HEK293 (cell line): ENCODE measurements around the gene PAQR6.

Source experiments
- CTCF ChIA-PET: fragments of 350-600 bp; formaldehyde crosslinking; extraction: SDS; loops from one replicate; lab custom pipeline; 2021; ENCODE audit warnings: antibody characterized with exemption; lab: Yijun Ruan, JAX
- POLR2A ChIA-PET: fragments of 300-600 bp; formaldehyde crosslinking; extraction: SDS; loops from one replicate; lab custom pipeline; 2020; ENCODE audit warnings: antibody characterized with exemption, inconsistent platforms; lab: Yijun Ruan, JAX
- H3K27ac ChIP-seq: fragments of 200-500 bp; sonication (Bioruptor generic); 2 replicates; pipeline ENCODE4 v1.5.1; 2014; ENCODE audit warnings: low read depth, low read length, control low read depth, inconsistent platforms; ENCODE audit errors: extremely low read depth
- H3K36me3 ChIP-seq, 2 experiments: fragments of 200-500 bp in 1 of 2; sonication (Bioruptor generic) in 1 of 2; 1 replicate in 1 of 2; 2 replicates in 1 of 2; pipeline ENCODE4 v1.5.1; 2014 to 2017; ENCODE audit warnings: inconsistent platforms in 2 of 2, low read length in 2 of 2; ENCODE audit not compliant: control insufficient read depth in 2 of 2, insufficient read depth in 1 of 2
- H3K4me1 ChIP-seq: fragments of 200-500 bp; sonication (Bioruptor generic); 2 replicates; pipeline ENCODE4 v1.5.1; 2014; ENCODE audit warnings: mild to moderate bottlenecking, low read length, inconsistent platforms; ENCODE audit not compliant: control insufficient read depth, insufficient read depth
- H3K4me3 ChIP-seq: 2 replicates; pipeline ENCODE4 v1.5.1; 2011; ENCODE audit warnings: low read depth, mild to moderate bottlenecking, control low read depth, low read length, moderate library complexity
- H3K9me3 ChIP-seq: fragments of 200-500 bp; sonication (Bioruptor generic); 2 replicates; pipeline ENCODE4 v1.5.1; 2014; ENCODE audit warnings: low read depth, low read length, inconsistent platforms; ENCODE audit not compliant: control insufficient read depth, insufficient read depth
- HOXA7 ChIP-seq: sonication (generic); formaldehyde crosslinking; IDR thresholded peaks from 2 replicates; pipeline ENCODE4 v1.8.1; 2022; ENCODE audit warnings: missing genetic modification reagents, borderline replicate concordance
- HOXC10 ChIP-seq: sonication (generic); formaldehyde crosslinking; IDR thresholded peaks from 2 replicates; pipeline ENCODE4 v1.8.1; 2023; ENCODE audit warnings: mild to moderate bottlenecking, missing genetic modification reagents
- IKZF3 ChIP-seq: fragments of 450-650 bp; IDR thresholded peaks from 2 replicates; pipeline ENCODE4 v1.5.0; 2018; ENCODE audit warnings: missing biosample characterization, mild to moderate bottlenecking, missing genetic modification characterization, moderate library complexity
- KLF9 ChIP-seq: fragments of 450-650 bp; formaldehyde crosslinking; IDR thresholded peaks from 2 replicates; pipeline ENCODE4 v1.5.1; 2016; ENCODE audit warnings: missing biosample characterization, missing genetic modification characterization, low read depth
- MYNN ChIP-seq: fragments of 450-650 bp; formaldehyde crosslinking; IDR thresholded peaks from 2 replicates; pipeline ENCODE4 v1.5.1; 2016; ENCODE audit warnings: missing biosample characterization, missing genetic modification characterization, borderline replicate concordance
- SCRT2 ChIP-seq: fragments of 450-650 bp; formaldehyde crosslinking; IDR thresholded peaks from 2 replicates; pipeline ENCODE4 v1.5.1; 2016; ENCODE audit warnings: missing biosample characterization, missing genetic modification characterization
- SP7 ChIP-seq: fragments of 450-650 bp; formaldehyde crosslinking; IDR thresholded peaks from 2 replicates; pipeline ENCODE4 v1.5.1; 2016; ENCODE audit warnings: missing biosample characterization, missing genetic modification characterization
- ZEB2 ChIP-seq: fragments of 450-650 bp; formaldehyde crosslinking; IDR thresholded peaks from 2 replicates; pipeline ENCODE4 v1.5.1; 2016; ENCODE audit warnings: missing biosample characterization, missing genetic modification characterization
- ZFP3 ChIP-seq: fragments of 450-650 bp; formaldehyde crosslinking; IDR thresholded peaks from 2 replicates; pipeline ENCODE4 v1.5.1; 2016; ENCODE audit warnings: low read depth, missing biosample characterization, missing genetic modification characterization
- ZNF16 ChIP-seq: fragments of 450-650 bp; formaldehyde crosslinking; IDR thresholded peaks from 2 replicates; pipeline ENCODE4 v1.5.1; 2016; ENCODE audit warnings: low read depth, missing biosample characterization, missing genetic modification characterization
- ZNF169 ChIP-seq: fragments of 450-650 bp; formaldehyde crosslinking; IDR thresholded peaks from 2 replicates; pipeline ENCODE4 v1.5.1; 2016; ENCODE audit warnings: missing biosample characterization, missing genetic modification characterization
- ZNF184 ChIP-seq: fragments of 450-650 bp; IDR thresholded peaks from 2 replicates; pipeline ENCODE4 v1.5.1; 2018; ENCODE audit warnings: missing biosample characterization, mild to moderate bottlenecking, missing genetic modification characterization
- ZNF223 ChIP-seq: fragments of 450-650 bp; formaldehyde crosslinking; IDR thresholded peaks from 2 replicates; pipeline ENCODE4 v1.5.1; 2016; ENCODE audit warnings: missing biosample characterization, missing genetic modification characterization
- ZNF302 ChIP-seq: fragments of 450-650 bp; formaldehyde crosslinking; IDR thresholded peaks from 2 replicates; pipeline ENCODE4 v1.5.1; 2016; ENCODE audit warnings: missing biosample characterization, missing genetic modification characterization, low read depth
- ZNF560 ChIP-seq: fragments of 450-650 bp; formaldehyde crosslinking; IDR thresholded peaks from 2 replicates; pipeline ENCODE4 v1.5.1; 2017; ENCODE audit warnings: missing biosample characterization, missing genetic modification characterization, borderline replicate concordance
- ZNF561 ChIP-seq: fragments of 450-650 bp; IDR thresholded peaks from 2 replicates; pipeline ENCODE4 v1.5.1; 2018; ENCODE audit warnings: missing biosample characterization, missing genetic modification characterization, borderline replicate concordance
- ZNF776 ChIP-seq: fragments of 450-650 bp; formaldehyde crosslinking; IDR thresholded peaks from 2 replicates; pipeline ENCODE4 v1.5.0; 2017; ENCODE audit warnings: missing biosample characterization, missing genetic modification characterization, borderline replicate concordance
- ZNF792 ChIP-seq: fragments of 450-650 bp; formaldehyde crosslinking; IDR thresholded peaks from 2 replicates; pipeline ENCODE4 v1.5.1; 2016; ENCODE audit warnings: missing biosample characterization, missing genetic modification characterization
- ZSCAN16 ChIP-seq: fragments of 450-650 bp; formaldehyde crosslinking; IDR thresholded peaks from 2 replicates; pipeline ENCODE4 v1.5.1; 2016; ENCODE audit warnings: missing biosample characterization, missing genetic modification characterization
- ZSCAN23 ChIP-seq: fragments of 450-650 bp; formaldehyde crosslinking; IDR thresholded peaks from 2 replicates; pipeline ENCODE4 v1.5.1; 2016; ENCODE audit warnings: missing biosample characterization, missing genetic modification characterization
- TF ChIP-seq, protein P1 (sequence below): fragments of 450-650 bp; formaldehyde crosslinking; IDR thresholded peaks from 2 replicates; pipeline ENCODE4 v1.5.1; 2016; ENCODE audit warnings: missing biosample characterization, missing genetic modification characterization
- TF ChIP-seq, protein P2 (sequence below): fragments of 450-650 bp; formaldehyde crosslinking; IDR thresholded peaks from 2 replicates; pipeline ENCODE4 v1.5.0; 2017; ENCODE audit warnings: missing biosample characterization, missing genetic modification characterization, borderline replicate concordance
- TF ChIP-seq, protein P3 (sequence below): IDR thresholded peaks from 2 replicates; pipeline ENCODE4 v1.6.1; 2011; ENCODE audit warnings: mild to moderate bottlenecking, low read depth, low read length, borderline replicate concordance
- TF ChIP-seq, protein P4 (sequence below): fragments of 450-650 bp; formaldehyde crosslinking; IDR thresholded peaks from 2 replicates; pipeline ENCODE4 v1.5.1; 2016; ENCODE audit warnings: missing biosample characterization, missing genetic modification characterization
- TF ChIP-seq, protein P5 (sequence below): fragments of 450-650 bp; formaldehyde crosslinking; IDR thresholded peaks from 2 replicates; pipeline ENCODE4 v1.5.1; 2016; ENCODE audit warnings: missing biosample characterization, missing genetic modification characterization

The PAQR6 gene

DNA sequence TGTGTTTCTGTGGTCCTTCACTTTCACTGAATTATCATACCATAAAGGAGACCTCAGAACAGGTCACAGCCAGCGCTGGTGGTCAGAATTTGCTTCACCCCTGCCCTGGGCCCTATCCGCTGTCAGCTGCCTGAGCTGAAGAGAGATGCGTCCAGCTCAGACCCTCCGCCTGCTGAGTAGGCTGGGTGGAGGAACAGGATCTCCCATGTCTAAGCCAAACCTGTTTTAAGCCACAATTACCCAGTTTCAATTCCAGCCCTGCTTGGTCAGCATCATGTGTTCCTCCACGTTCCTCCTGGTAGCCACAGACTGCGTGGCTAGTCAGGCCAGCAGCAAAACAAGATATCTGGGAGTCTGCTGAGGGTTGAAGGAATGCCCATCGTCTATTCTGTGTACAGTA is 19.4 kb downstream of the PAQR6 start (continued):
- TF ChIP-seq ZSCAN16 (tag by site-specific recombination) = no peak
- TF ChIP-seq SP7 (tag by site-specific recombination) = no peak
- TF ChIP-seq, all 188 proteins: peak for 0

DNA sequence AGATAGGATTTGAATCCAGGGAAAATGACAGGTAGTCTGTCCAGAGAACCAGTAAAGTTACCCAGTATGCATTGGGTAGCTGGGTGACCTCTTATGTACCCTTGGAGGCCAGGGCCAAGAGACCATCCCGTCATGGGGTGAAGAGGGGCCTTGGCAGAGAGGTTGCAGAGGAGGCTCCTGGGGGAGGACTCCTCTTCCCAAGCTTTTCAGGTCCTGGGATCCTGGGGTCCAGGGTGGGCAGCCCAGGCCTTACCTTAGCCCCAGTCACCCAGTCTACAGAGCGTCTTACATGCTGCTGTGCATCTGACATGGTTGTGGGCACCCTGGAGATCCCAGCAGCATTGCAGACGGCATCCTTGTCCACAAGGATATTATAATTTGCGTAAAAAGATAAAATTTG is 21.1 kb downstream of the PAQR6 start:
- Histone ChIP-seq H3K27ac (no peak overlapping the region), H3K9me3 (no peaks in the 10 kb centered on the region), H3K36me3 (peaks cover 4 to 30% of the 10 kb centered on the region in 2 experiments), H3K4me1 (no peaks in the 10 kb centered on the region), H3K4me3 (no peak overlapping the region)
- CTCF ChIA-PET = interaction anchor here (1.2 to 8.7 kb wide), 8 partner anchors 11 to 135 kb away, joined by 4 to 210 read pairs (median 24); partner anchors contain the start of gene PMF1
- POLR2A ChIA-PET = no interaction called here
- no peak for TF ChIP-seq ZNF184 (tag by site-specific recombination)
- TF ChIP-seq ZNF16 (tag by site-specific recombination) = no peak
- TF ChIP-seq KLF9 = no peak
- TF ChIP-seq ZNF561 (tag by site-specific recombination) = no peak
- no peak for TF ChIP-seq HOXC10
- TF ChIP-seq, protein P1, sequence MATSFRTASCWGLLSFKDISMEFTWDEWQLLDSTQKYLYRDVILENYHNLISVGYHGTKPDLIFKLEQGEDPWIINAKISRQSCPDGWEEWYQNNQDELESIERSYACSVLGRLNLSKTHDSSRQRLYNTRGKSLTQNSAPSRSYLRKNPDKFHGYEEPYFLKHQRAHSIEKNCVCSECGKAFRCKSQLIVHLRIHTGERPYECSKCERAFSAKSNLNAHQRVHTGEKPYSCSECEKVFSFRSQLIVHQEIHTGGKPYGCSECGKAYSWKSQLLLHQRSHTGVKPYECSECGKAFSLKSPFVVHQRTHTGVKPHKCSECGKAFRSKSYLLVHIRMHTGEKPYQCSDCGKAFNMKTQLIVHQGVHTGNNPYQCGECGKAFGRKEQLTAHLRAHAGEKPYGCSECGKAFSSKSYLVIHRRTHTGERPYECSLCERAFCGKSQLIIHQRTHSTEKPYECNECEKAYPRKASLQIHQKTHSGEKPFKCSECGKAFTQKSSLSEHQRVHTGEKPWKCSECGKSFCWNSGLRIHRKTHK = no peak
- TF ChIP-seq HOXA7 = no peak
- TF ChIP-seq ZNF169 (tag by site-specific recombination) = no peak
- no peak for TF ChIP-seq ZNF776 (tag by site-specific recombination)
- TF ChIP-seq MYNN = no peak
- no peak for TF ChIP-seq IKZF3 (tag by site-specific recombination)
- TF ChIP-seq ZSCAN23 (tag by site-specific recombination) = no peak
- TF ChIP-seq, protein P2, sequence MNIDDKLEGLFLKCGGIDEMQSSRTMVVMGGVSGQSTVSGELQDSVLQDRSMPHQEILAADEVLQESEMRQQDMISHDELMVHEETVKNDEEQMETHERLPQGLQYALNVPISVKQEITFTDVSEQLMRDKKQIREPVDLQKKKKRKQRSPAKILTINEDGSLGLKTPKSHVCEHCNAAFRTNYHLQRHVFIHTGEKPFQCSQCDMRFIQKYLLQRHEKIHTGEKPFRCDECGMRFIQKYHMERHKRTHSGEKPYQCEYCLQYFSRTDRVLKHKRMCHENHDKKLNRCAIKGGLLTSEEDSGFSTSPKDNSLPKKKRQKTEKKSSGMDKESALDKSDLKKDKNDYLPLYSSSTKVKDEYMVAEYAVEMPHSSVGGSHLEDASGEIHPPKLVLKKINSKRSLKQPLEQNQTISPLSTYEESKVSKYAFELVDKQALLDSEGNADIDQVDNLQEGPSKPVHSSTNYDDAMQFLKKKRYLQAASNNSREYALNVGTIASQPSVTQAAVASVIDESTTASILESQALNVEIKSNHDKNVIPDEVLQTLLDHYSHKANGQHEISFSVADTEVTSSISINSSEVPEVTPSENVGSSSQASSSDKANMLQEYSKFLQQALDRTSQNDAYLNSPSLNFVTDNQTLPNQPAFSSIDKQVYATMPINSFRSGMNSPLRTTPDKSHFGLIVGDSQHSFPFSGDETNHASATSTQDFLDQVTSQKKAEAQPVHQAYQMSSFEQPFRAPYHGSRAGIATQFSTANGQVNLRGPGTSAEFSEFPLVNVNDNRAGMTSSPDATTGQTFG = no peak
- no peak for TF ChIP-seq ZNF792 (tag by site-specific recombination)
- no peak for TF ChIP-seq ZEB2 (tag by site-specific recombination)
- no peak for TF ChIP-seq ZNF302 (tag by site-specific recombination)
- TF ChIP-seq, protein P3, sequence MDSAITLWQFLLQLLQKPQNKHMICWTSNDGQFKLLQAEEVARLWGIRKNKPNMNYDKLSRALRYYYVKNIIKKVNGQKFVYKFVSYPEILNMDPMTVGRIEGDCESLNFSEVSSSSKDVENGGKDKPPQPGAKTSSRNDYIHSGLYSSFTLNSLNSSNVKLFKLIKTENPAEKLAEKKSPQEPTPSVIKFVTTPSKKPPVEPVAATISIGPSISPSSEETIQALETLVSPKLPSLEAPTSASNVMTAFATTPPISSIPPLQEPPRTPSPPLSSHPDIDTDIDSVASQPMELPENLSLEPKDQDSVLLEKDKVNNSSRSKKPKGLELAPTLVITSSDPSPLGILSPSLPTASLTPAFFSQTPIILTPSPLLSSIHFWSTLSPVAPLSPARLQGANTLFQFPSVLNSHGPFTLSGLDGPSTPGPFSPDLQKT = no peak
- TF ChIP-seq ZNF223 (tag by site-specific recombination) = no peak

DNA sequence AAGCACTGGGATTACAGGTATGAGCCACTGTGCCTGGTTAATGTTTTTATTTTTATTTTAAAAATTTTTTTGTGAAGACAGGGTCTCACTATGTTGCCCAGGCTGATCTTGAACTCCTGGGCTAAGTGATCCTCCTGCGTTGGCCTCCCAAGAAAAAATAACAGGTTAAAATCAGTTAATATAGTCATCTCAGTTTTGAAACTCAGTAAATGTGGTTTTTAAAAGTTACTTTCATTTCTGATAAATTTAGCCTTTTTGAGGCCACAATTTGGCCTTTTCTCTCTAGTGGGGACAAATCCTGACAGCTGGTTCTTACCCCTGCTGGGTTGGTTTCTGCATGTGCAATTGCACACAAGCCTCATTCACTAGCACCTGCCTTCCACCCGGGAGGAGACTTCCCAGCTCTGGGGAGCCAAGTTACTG is 21.7 kb downstream of the PAQR6 start:
- ChIA-PET CTCF (interaction anchor here (0.6 to 8.7 kb wide), 18 partner anchors 12 to 166 kb away, joined by 3 to 210 read pairs (median 7); partner anchors contain the start of gene PMF1), POLR2A (interaction anchor here (0.7 kb wide), 1 partner anchor 78 kb away, joined by 3 read pairs; no protein-coding TSS in a partner anchor)
- Histone ChIP-seq H3K9me3 (no peaks in the 10 kb centered on the region), H3K4me1 (no peaks in the 10 kb centered on the region), H3K27ac (no peak overlapping the region), H3K36me3 (peaks cover 4 to 37% of the 10 kb centered on the region in 2 experiments), H3K4me3 (no peak overlapping the region)
- no peak for TF ChIP-seq ZNF560 (tag by site-specific recombination)
- TF ChIP-seq, protein P4, sequence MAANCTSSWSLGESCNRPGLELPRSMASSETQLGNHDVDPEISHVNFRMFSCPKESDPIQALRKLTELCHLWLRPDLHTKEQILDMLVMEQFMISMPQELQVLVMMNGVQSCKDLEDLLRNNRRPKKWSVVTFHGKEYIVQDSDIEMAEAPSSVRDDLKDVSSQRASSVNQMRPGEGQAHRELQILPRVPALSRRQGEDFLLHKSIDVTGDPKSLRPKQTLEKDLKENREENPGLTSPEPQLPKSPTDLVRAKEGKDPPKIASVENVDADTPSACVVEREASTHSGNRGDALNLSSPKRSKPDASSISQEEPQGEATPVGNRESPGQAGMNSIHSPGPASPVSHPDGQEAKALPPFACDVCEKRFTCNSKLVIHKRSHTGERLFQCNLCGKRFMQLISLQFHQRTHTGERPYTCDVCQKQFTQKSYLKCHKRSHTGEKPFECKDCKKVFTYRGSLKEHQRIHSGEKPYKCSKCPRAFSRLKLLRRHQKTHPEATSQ (tag by site-specific recombination) = no peak
- no peak for TF ChIP-seq ZFP3 (tag by site-specific recombination)
- TF ChIP-seq ZNF16 (tag by site-specific recombination) = no peak
- TF ChIP-seq, protein P5, sequence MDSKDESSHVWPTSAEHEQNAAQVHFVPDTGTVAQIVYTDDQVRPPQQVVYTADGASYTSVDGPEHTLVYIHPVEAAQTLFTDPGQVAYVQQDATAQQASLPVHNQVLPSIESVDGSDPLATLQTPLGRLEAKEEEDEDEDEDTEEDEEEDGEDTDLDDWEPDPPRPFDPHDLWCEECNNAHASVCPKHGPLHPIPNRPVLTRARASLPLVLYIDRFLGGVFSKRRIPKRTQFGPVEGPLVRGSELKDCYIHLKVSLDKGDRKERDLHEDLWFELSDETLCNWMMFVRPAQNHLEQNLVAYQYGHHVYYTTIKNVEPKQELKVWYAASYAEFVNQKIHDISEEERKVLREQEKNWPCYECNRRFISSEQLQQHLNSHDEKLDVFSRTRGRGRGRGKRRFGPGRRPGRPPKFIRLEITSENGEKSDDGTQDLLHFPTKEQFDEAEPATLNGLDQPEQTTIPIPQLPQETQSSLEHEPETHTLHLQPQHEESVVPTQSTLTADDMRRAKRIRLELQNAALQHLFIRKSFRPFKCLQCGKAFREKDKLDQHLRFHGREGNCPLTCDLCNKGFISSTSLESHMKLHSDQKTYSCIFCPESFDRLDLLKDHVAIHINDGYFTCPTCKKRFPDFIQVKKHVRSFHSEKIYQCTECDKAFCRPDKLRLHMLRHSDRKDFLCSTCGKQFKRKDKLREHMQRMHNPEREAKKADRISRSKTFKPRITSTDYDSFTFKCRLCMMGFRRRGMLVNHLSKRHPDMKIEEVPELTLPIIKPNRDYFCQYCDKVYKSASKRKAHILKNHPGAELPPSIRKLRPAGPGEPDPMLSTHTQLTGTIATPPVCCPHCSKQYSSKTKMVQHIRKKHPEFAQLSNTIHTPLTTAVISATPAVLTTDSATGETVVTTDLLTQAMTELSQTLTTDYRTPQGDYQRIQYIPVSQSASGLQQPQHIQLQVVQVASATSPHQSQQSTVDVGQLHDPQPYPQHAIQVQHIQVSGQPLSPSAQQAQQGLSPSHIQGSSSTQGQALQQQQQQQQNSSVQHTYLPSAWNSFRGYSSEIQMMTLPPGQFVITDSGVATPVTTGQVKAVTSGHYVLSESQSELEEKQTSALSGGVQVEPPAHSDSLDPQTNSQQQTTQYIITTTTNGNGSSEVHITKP (tag by site-specific recombination) = no peak
- no peak for TF ChIP-seq SCRT2
- TF ChIP-seq IKZF3 (tag by site-specific recombination) = no peak
- TF ChIP-seq ZNF302 (tag by site-specific recombination) = no peak
